ENCODE measurements around the gene MIF4GD. TPM values are rescaled to one million over a fixed set of nuclear protein-coding genes. Genes with fewer than 3 reads are reported as not detected.

Gene MIF4GD
- total and polyA plus RNA-seq, 9 of the 15 experiments (the other 6 are each of a cell fraction or from before 2014, with no cell fraction given) = 11.8 to 63.8 (median 28.1) TPM

DNA sequence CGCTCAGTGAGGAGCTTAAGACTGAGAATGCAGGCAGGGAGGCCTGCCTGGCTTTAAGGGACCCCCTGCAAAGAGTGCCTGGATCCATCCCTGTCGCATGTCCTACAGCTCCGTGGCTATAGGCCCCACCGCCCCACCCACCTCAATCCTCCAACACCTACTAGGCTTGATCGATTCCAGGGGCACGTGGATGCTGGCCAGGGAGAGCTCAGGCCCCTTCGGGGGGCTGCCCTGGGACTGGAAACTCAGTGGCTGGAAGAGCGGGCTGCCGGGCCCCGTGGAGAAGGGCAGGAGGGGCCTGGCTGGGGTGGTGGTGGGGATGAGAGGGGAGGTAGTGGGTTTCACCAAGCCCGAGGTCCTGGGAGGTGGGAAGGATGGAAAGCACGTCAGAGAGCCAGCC is 31.8 kb downstream of the MIF4GD start:
- Histone ChIP-seq H3K9me3 (replicated peaks; ENCODE audit: control insufficient read depth, insufficient read depth, low read depth, low read length) (no peaks in the 10 kb centered on the region), H3K27me3 (ENCODE audit: control insufficient read depth in 2 of 2, insufficient read depth in 2 of 2, low read length in 2 of 2) (no peaks in the 10 kb centered on the region), H3K9ac (ENCODE audit: insufficient read depth in 1 of 2, low read depth in 2 of 2, low read length in 2 of 2) (0 out of 4 replicates have a peak overlapping the region, but pooled peaks of 1 of the 2 experiments have one; percentile 15), H3K36me3 (ENCODE audit: control insufficient read depth, insufficient read depth, low read length) (peaks cover 98% of the 10 kb centered on the region), H3K4me2 (ENCODE audit: insufficient read depth, low read length) (no peak overlapping the region), H3K4me3 (no peak overlapping the region), H3K27ac (ENCODE audit: extremely low read depth, low read depth, low read length) (no peak overlapping the region), H3K9me1 (ENCODE audit: control insufficient read depth, insufficient read depth, low read length) (no peaks in the 10 kb centered on the region), H2AFZ (ENCODE audit: low read depth, low read length) (no peak overlapping the region), H3K4me1 (replicated peaks in 1 of 2; ENCODE audit: control insufficient read depth in 2 of 2, insufficient read depth in 2 of 2, low read length in 2 of 2) (peaks cover 14 to 36% of the 10 kb centered on the region in 2 experiments), H3K79me2 (ENCODE audit: control insufficient read depth, insufficient read depth, low read length) (no peaks in the 10 kb centered on the region), H4K20me1 (replicated peaks; ENCODE audit: control insufficient read depth, insufficient read depth, low read length) (peaks cover 19% of the 10 kb centered on the region; the same call in 1 of the 2 replicates)
- DNase-seq (ENCODE audit: extremely low read depth in 1 of 4, low spot score in 3 of 4) (no peak), ATAC-seq (no peak), FAIRE-seq (no peak)
- WGBS (ENCODE audit: insufficient coverage, low coverage, missing lambda C conversion rate) = 89% methylated on average over 12 of the region's 12 CpGs
- POLR2A ChIA-PET = interaction anchor here (0.6 to 3.1 kb wide), 13 partner anchors 9 to 658 kb away, joined by 3 to 38 read pairs (median 3); partner anchors contain the start of genes ARMC7, GGA3, GRB2 and MIF4GD
- intact Hi-C loops (cut with micrococcal nuclease) (loop anchor here (5.0 kb wide), 1 partner anchor 127 kb away; no protein-coding TSS in a partner anchor), in situ Hi-C loops (cut with MboI) (no loop called here)
- no TSS peak for BruUV-seq (replicated peaks)
- CTCF ChIA-PET (ENCODE audit: low intra/inter-chr PET ratio) = interaction anchor here (0.9 to 2.8 kb wide), 3 partner anchors 165 to 278 kb away, joined by 3 to 10 read pairs (median 4); no protein-coding TSS in a partner anchor
- peak; percentile 24; the same call in 1 of the 2 replicates for TF ChIP-seq SUPT5H (IDR thresholded peaks at IDR 0.05)
- TF ChIP-seq, protein P1, sequence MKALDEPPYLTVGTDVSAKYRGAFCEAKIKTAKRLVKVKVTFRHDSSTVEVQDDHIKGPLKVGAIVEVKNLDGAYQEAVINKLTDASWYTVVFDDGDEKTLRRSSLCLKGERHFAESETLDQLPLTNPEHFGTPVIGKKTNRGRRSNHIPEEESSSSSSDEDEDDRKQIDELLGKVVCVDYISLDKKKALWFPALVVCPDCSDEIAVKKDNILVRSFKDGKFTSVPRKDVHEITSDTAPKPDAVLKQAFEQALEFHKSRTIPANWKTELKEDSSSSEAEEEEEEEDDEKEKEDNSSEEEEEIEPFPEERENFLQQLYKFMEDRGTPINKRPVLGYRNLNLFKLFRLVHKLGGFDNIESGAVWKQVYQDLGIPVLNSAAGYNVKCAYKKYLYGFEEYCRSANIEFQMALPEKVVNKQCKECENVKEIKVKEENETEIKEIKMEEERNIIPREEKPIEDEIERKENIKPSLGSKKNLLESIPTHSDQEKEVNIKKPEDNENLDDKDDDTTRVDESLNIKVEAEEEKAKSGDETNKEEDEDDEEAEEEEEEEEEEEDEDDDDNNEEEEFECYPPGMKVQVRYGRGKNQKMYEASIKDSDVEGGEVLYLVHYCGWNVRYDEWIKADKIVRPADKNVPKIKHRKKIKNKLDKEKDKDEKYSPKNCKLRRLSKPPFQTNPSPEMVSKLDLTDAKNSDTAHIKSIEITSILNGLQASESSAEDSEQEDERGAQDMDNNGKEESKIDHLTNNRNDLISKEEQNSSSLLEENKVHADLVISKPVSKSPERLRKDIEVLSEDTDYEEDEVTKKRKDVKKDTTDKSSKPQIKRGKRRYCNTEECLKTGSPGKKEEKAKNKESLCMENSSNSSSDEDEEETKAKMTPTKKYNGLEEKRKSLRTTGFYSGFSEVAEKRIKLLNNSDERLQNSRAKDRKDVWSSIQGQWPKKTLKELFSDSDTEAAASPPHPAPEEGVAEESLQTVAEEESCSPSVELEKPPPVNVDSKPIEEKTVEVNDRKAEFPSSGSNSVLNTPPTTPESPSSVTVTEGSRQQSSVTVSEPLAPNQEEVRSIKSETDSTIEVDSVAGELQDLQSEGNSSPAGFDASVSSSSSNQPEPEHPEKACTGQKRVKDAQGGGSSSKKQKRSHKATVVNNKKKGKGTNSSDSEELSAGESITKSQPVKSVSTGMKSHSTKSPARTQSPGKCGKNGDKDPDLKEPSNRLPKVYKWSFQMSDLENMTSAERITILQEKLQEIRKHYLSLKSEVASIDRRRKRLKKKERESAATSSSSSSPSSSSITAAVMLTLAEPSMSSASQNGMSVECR (CRISPR knock-in tag; IDR thresholded peaks at IDR 0.05) = no peak
- TF ChIP-seq NCOA1 (IDR thresholded peaks at IDR 0.05; ENCODE audit: low read depth) = no peak
- TF ChIP-seq, protein P2, sequence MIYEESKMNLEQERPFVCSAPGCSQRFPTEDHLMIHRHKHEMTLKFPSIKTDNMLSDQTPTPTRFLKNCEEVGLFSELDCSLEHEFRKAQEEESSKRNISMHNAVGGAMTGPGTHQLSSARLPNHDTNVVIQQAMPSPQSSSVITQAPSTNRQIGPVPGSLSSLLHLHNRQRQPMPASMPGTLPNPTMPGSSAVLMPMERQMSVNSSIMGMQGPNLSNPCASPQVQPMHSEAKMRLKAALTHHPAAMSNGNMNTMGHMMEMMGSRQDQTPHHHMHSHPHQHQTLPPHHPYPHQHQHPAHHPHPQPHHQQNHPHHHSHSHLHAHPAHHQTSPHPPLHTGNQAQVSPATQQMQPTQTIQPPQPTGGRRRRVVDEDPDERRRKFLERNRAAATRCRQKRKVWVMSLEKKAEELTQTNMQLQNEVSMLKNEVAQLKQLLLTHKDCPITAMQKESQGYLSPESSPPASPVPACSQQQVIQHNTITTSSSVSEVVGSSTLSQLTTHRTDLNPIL (CRISPR knock-in tag; IDR thresholded peaks at IDR 0.05) = no peak
- TF ChIP-seq, protein P3, sequence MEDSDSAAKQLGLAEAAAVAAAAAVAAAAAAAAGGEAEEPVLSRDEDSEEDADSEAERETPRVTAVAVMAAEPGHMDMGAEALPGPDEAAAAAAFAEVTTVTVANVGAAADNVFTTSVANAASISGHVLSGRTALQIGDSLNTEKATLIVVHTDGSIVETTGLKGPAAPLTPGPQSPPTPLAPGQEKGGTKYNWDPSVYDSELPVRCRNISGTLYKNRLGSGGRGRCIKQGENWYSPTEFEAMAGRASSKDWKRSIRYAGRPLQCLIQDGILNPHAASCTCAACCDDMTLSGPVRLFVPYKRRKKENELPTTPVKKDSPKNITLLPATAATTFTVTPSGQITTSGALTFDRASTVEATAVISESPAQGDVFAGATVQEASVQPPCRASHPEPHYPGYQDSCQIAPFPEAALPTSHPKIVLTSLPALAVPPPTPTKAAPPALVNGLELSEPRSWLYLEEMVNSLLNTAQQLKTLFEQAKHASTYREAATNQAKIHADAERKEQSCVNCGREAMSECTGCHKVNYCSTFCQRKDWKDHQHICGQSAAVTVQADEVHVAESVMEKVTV (CRISPR knock-in tag; IDR thresholded peaks at IDR 0.05) = no peak
- no peak for TF ChIP-seq ZNF347 (CRISPR knock-in tag; IDR thresholded peaks at IDR 0.05; ENCODE audit: low read depth)
- no peak for TF ChIP-seq ZNF174 (CRISPR knock-in tag; IDR thresholded peaks at IDR 0.05)
- 0 out of 2 replicates have a peak, but pooled peaks have one; percentile 7 for TF ChIP-seq SP1 (CRISPR knock-in tag; IDR thresholded peaks at IDR 0.05)
- no peak for TF ChIP-seq DMBX1 (CRISPR knock-in tag; IDR thresholded peaks at IDR 0.05; ENCODE audit: borderline replicate concordance)
- TF ChIP-seq BHLHE40 (IDR thresholded peaks at IDR 0.05; ENCODE audit: low read length) = no peak
- TF ChIP-seq ZNF668 (CRISPR knock-in tag; IDR thresholded peaks at IDR 0.05) = no peak

Measured in K562 (cell line).